H1 (cell line): ENCODE data around the gene CEP104. TPM values are rescaled to one million over a fixed set of nuclear protein-coding genes. Genes with fewer than 3 reads are reported as not detected.

Source experiments
- CTCF ChIA-PET: fragments of 300-600 bp; sonication (Branson Sonifier 250); formaldehyde crosslinking; loops from one replicate; lab custom pipeline; 2021; ENCODE audit not compliant: partially characterized antibody; lab: Charles Lee
- POLR2A ChIA-PET: fragments of 300-600 bp; sonication (Branson Sonifier 250); formaldehyde crosslinking; loops from one replicate; lab custom pipeline; 2021; ENCODE audit warnings: inconsistent platforms; ENCODE audit not compliant: partially characterized antibody; lab: Charles Lee
- DNase-seq, 2 experiments: peaks; one replicate each; pipeline versions ENCODE4 v3.0.0 to v3.0.0-alpha.2; 2010 to 2022; ENCODE audit warnings: low spot score in 2 of 2, low read depth in 1 of 2, mixed read lengths in 1 of 2
- FAIRE-seq: peaks from 2 replicates; lab custom pipeline; 2011; peaks lifted over from hg19 to GRCh38; lab: Jason Lieb, UNC
- H2AFZ ChIP-seq: 2 replicates; pipeline ENCODE4 v1.8.1; 2012; ENCODE audit warnings: low read length, inconsistent platforms
- H2AK5ac ChIP-seq: 2 replicates; pipeline ENCODE4 v1.6.1; 2013; ENCODE audit warnings: low read depth, low read length
- H2BK120ac ChIP-seq: replicated peaks from 2 replicates; pipeline ENCODE3; 2013; ENCODE audit warnings: low read depth, low read length, inconsistent platforms
- H2BK12ac ChIP-seq: 2 replicates; pipeline ENCODE4 v1.6.1; 2013; ENCODE audit warnings: low read depth, low read length
- H2BK15ac ChIP-seq: 2 replicates; pipeline ENCODE4 v1.6.1; 2013; ENCODE audit warnings: low read length
- H2BK20ac ChIP-seq: 2 replicates; pipeline ENCODE4 v1.6.1; 2013; ENCODE audit warnings: low read length
- H2BK5ac ChIP-seq: 2 replicates; pipeline ENCODE4 v1.6.1; 2013; ENCODE audit warnings: low read depth, low read length
- H3K14ac ChIP-seq: 2 replicates; pipeline ENCODE4 v1.6.1; 2013; ENCODE audit warnings: inconsistent platforms; ENCODE audit not compliant: insufficient read length
- H3K18ac ChIP-seq: 2 replicates; pipeline ENCODE4 v1.6.1; 2013; ENCODE audit warnings: low read length; ENCODE audit errors: extremely low read depth
- H3K23ac ChIP-seq: 2 replicates; pipeline ENCODE4 v1.6.1; 2013; ENCODE audit warnings: inconsistent platforms; ENCODE audit not compliant: insufficient read length
- H3K23me2 ChIP-seq: 2 replicates; pipeline ENCODE4 v1.6.1; 2013; ENCODE audit warnings: low read depth, low read length
- H3K27ac ChIP-seq: 2 replicates; pipeline ENCODE4 v1.6.1; 2011; ENCODE audit warnings: low read depth, low read length, inconsistent platforms
- H3K27me3 ChIP-seq, 4 experiments: replicated peaks in 1 of 4; 1 replicate in 1 of 4; 2 replicates in 3 of 4; pipeline versions ENCODE4 v1.6.1 to v1.8.1; 2011 to 2013; ENCODE audit warnings: low read length in 3 of 4, mild to moderate bottlenecking in 3 of 4, inconsistent platforms in 2 of 4, mixed read lengths in 2 of 4, moderate library complexity in 1 of 4; ENCODE audit not compliant: control insufficient read depth in 3 of 4, insufficient read depth in 3 of 4; ENCODE audit errors: extremely low read depth in 1 of 4
- H3K36me3 ChIP-seq, 4 experiments: 2 replicates each; pipeline versions ENCODE4 v1.6.1 to v1.8.1; 2011 to 2013; ENCODE audit warnings: mild to moderate bottlenecking in 4 of 4, low read length in 3 of 4, moderate library complexity in 2 of 4, control low read depth in 1 of 4, inconsistent platforms in 1 of 4; ENCODE audit not compliant: insufficient read depth in 4 of 4, control insufficient read depth in 2 of 4
- H3K4ac ChIP-seq: replicated peaks from 2 replicates; pipeline ENCODE3; 2013; ENCODE audit warnings: low read length, low read depth, mixed read lengths, inconsistent platforms; ENCODE audit not compliant: insufficient read length
- H3K4me1 ChIP-seq, 4 experiments: replicated peaks in 1 of 4; 1 replicate in 1 of 4; 2 replicates in 3 of 4; pipeline versions ENCODE4 v1.6.1 to v1.8.1; 2011 to 2013; ENCODE audit warnings: low read length in 3 of 4, inconsistent platforms in 2 of 4, mixed read lengths in 1 of 4; ENCODE audit not compliant: insufficient read depth in 4 of 4, control insufficient read depth in 3 of 4
- H3K4me2 ChIP-seq, 2 experiments: 2 replicates each; pipeline versions ENCODE4 v1.6.1 to v1.8.1; 2011 to 2013; ENCODE audit warnings: low read depth in 2 of 2, low read length in 2 of 2, control low read depth in 1 of 2, inconsistent platforms in 1 of 2, mild to moderate bottlenecking in 1 of 2; ENCODE audit not compliant: insufficient read depth in 1 of 2
- H3K4me3 ChIP-seq, 4 experiments: fragments of 200-600, 300-600 bp in 1 of 4; sonication (generic), shearing (Covaris generic), sonication (Bioruptor Twin) in 1 of 4; 2 replicates each; pipeline versions ENCODE4 v1.5.1 to v1.8.1; 2011 to 2016; ENCODE audit warnings: low read length in 4 of 4, low read depth in 3 of 4, control low read depth in 2 of 4, inconsistent platforms in 2 of 4, mild to moderate bottlenecking in 2 of 4, mixed read lengths in 1 of 4, moderate library complexity in 1 of 4; ENCODE audit not compliant: insufficient read depth in 2 of 4; ENCODE audit errors: extremely low read depth in 1 of 4
- H3K56ac ChIP-seq: replicated peaks from 2 replicates; pipeline ENCODE3; 2013; ENCODE audit warnings: low read depth, mild to moderate bottlenecking, mixed read lengths, low read length, inconsistent platforms; ENCODE audit not compliant: insufficient read length
- H3K79me1 ChIP-seq: 2 replicates; pipeline ENCODE4 v1.6.1; 2013; ENCODE audit warnings: low read depth, low read length, control low read depth
- H3K79me2 ChIP-seq, 2 experiments: 2 replicates each; pipeline versions ENCODE4 v1.6.1 to v1.8.1; 2012 to 2013; ENCODE audit warnings: low read length in 2 of 2, mild to moderate bottlenecking in 2 of 2, inconsistent platforms in 1 of 2; ENCODE audit not compliant: insufficient read depth in 2 of 2, control insufficient read depth in 1 of 2
- H3K9ac ChIP-seq, 4 experiments: replicated peaks in 1 of 4; 1 replicate in 1 of 4; 2 replicates in 3 of 4; pipeline versions ENCODE4 v1.6.1 to v1.8.1; 2011 to 2013; ENCODE audit warnings: low read depth in 3 of 4, low read length in 3 of 4, control low read depth in 2 of 4, mild to moderate bottlenecking in 2 of 4, moderate library complexity in 2 of 4, inconsistent platforms in 1 of 4; ENCODE audit errors: extremely low read depth in 1 of 4
- H3K9me3 ChIP-seq, 2 experiments: 2 replicates each; pipeline versions ENCODE4 v1.6.1 to v1.8.1; 2012 to 2013; ENCODE audit warnings: mild to moderate bottlenecking in 2 of 2, moderate library complexity in 2 of 2, control low read depth in 1 of 2, inconsistent platforms in 1 of 2, low read depth in 1 of 2, low read length in 1 of 2, mixed read lengths in 1 of 2; ENCODE audit not compliant: insufficient read depth in 2 of 2
- H4K20me1 ChIP-seq, 2 experiments: replicated peaks in 1 of 2; 2 replicates each; pipeline versions ENCODE3 to v1.8.1; 2011 to 2013; ENCODE audit warnings: inconsistent platforms in 2 of 2, low read length in 2 of 2, mild to moderate bottlenecking in 1 of 2; ENCODE audit not compliant: insufficient read depth in 2 of 2, control insufficient read depth in 1 of 2
- H4K5ac ChIP-seq: 2 replicates; pipeline ENCODE4 v1.6.1; 2013; ENCODE audit warnings: low read length, low read depth, mixed read lengths, inconsistent platforms; ENCODE audit not compliant: insufficient read length
- H4K8ac ChIP-seq: 2 replicates; pipeline ENCODE4 v1.8.0; 2013; ENCODE audit warnings: mild to moderate bottlenecking, moderate library complexity, low read length, inconsistent platforms; ENCODE audit not compliant: insufficient read depth; ENCODE audit errors: extremely low read depth
- H4K91ac ChIP-seq: replicated peaks from 2 replicates; pipeline ENCODE3; 2013; ENCODE audit warnings: low read length, mixed read lengths, inconsistent platforms; ENCODE audit not compliant: insufficient read length
- E2F6 ChIP-seq: IDR thresholded peaks from 2 replicates; pipeline ENCODE4 v1.6.1; 2012; ENCODE audit warnings: inconsistent platforms
- GABPA ChIP-seq: IDR thresholded peaks from 2 replicates; pipeline ENCODE4 v1.6.1; 2011; ENCODE audit warnings: mild to moderate bottlenecking, low read length, moderate library complexity, borderline replicate concordance; ENCODE audit not compliant: insufficient read depth
- RAD21 ChIP-seq, 2 experiments: IDR thresholded peaks in 1 of 2; conservative IDR thresholded peaks in 1 of 2; 2 replicates each; pipeline ENCODE4 v1.6.1; 2011; ENCODE audit warnings: low read depth in 2 of 2, low read length in 2 of 2, improper control_type of control experiment in 1 of 2, inconsistent platforms in 1 of 2, mild to moderate bottlenecking in 1 of 2, moderate library complexity in 1 of 2
- TCF12 ChIP-seq: IDR thresholded peaks from 2 replicates; pipeline ENCODE4 v1.6.1; 2011; ENCODE audit warnings: low read depth, mild to moderate bottlenecking, low read length
- USF2 ChIP-seq: IDR thresholded peaks from 2 replicates; pipeline ENCODE4 v1.6.1; 2011; ENCODE audit warnings: low read length, improper control_type of control experiment
- WGBS, 2 experiments: shearing (Covaris generic) in 1 of 2; methylation state at CpG; one replicate each; pipeline versions ENCODE4 v1.1.6 to v1.1.7; 2013 to 2015; ENCODE audit warnings: low lambda C conversion rate in 2 of 2, mixed read lengths in 2 of 2, inconsistent platforms in 1 of 2, low coverage in 1 of 2, missing lambda C conversion rate in 1 of 2; ENCODE audit not compliant: insufficient replicate concordance in 2 of 2, insufficient coverage in 1 of 2, insufficient read length in 1 of 2; ENCODE audit errors: extremely low coverage in 1 of 2, missing lambda C conversion rate in 1 of 2; 5-methylcytosine and 5-hydroxymethylcytosine counted together
- polyA plus RNA-seq, 7 experiments: library from polyadenylated mRNA; depleted of rRNA in 3 of 7; stranded (reverse) in 5 of 7; unstranded in 2 of 7; fragments of >200 nt in 5 of 7; fragments of 200-250 nt in 2 of 7; gene quantifications; 1 replicate in 5 of 7; 2 replicates in 1 of 7; 4 replicates in 1 of 7; pipeline versions ENCODE4 v1.2.1 to v1.2.3, GENCODE V29; 2011 to 2013; ENCODE audit warnings: missing spikeins in 2 of 7, mixed read lengths in 2 of 7
- total RNA-seq: library from RNA; stranded (reverse); fragmentation: NEBNext Ultra II Directional; extraction: Animal tissue kit (Norgen Biotek cat#: 25700); gene quantifications from 2 replicates; pipeline ENCODE4 v1.2.1, GENCODE V29; 2021

Gene CEP104
- total and polyA plus RNA-seq, 2 of the 8 experiments (the other 6 are each of a cell fraction or from before 2014, with no cell fraction given): 8.0 to 43.9 TPM

DNA sequence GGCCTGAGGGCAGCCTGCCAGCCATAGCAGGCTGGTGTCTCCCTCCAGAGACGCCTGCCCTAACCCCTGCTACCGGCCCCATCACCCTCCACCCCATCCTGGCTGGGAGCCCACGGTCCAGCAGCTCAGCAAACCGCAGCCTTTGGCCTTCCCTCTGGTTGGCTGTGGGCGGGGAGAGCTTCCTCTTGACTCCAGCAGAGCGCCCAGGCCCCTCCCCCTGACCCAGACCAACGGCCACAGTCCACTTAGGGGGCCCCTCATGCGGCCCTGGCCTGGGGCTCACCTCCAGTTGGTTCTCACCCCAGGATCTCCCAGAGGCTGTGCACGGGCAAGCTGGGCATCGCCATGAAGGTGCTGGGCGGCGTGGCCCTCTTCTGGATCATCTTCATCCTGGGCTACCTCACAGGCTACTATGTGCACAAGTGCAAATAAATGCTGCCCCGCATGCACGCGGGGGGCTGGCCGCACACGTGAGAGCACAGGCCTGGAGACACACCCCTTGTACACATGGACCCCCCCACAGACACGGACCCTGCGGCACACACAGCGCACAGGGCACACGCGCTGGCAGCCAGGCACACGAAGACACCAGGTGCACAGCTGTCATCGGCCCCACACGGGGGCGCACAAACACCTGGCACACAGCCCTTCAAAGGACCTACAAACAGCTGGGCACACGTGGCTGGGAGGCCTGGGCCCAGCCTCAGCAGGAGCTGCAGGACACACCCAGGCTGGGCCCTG lies 81.4 kb downstream of the CEP104 start:
- Histone ChIP-seq H3K4me1 (peaks cover 0 to 35% (median 13%) of the 10 kb centered on the region in 4 experiments; a peak in 6 of 7 replicates), H2BK15ac (0 out of 2 replicates have a peak overlapping the region, but pooled peaks have one; percentile 29), H2BK5ac (no peak overlapping the region), H2BK12ac (no peak overlapping the region), H4K91ac (peak overlapping the region; percentile 65), H3K9ac (no peak overlapping the region), H4K8ac (peak overlapping the region; percentile 29; the same call in 1 of the 2 replicates), H3K4ac (no peak overlapping the region), H2BK120ac (no peak overlapping the region), H2BK20ac (no peak overlapping the region), H3K79me2 (no peaks in the 10 kb centered on the region), H3K27me3 (no peaks in the 10 kb centered on the region; a peak in 1 of 7 replicates), H3K23me2 (peaks cover 11% of the 10 kb centered on the region; the same call in 1 of the 2 replicates), H3K9me3 (no peaks in the 10 kb centered on the region), H3K4me3 (peak overlapping the region in 1 of 4 experiments; percentile 29; a peak in 1 of 8 replicates), H4K5ac (no peak overlapping the region), H3K4me2 (peak overlapping the region in 1 of 2 experiments; percentile 24; a peak in 1 of 4 replicates), H3K36me3 (peaks cover 3 to 12% (median 11%) of the 10 kb centered on the region in 4 experiments; a peak in 5 of 8 replicates), H3K18ac (no peak overlapping the region), H2AFZ (no peak overlapping the region), H2AK5ac (no peak overlapping the region), H3K23ac (no peak overlapping the region), H3K14ac (no peak overlapping the region), H4K20me1 (peaks cover 6 to 21% of the 10 kb centered on the region in 2 experiments), H3K27ac (no peak overlapping the region), H3K56ac (no peak overlapping the region), H3K79me1 (no peaks in the 10 kb centered on the region; the same call in 1 of the 2 replicates)
- no peak for FAIRE-seq
- CTCF ChIA-PET: interaction anchor here (0.6 to 3.4 kb wide), 27 partner anchors 9 to 1190 kb away, joined by 3 to 24 read pairs (median 4); partner anchors contain the start of gene LRRC47
- 55% methylated on average over 26 of the region's 27 CpGs; no CpG with 5 or more reads in 1 of the 2 experiments for WGBS, 2 experiments
- DNase-seq: peak in 1 of 2 experiments; percentile 62
- POLR2A ChIA-PET: interaction anchor here (0.9 to 5.8 kb wide), 7 partner anchors 8 to 125 kb away, joined by 3 to 84 read pairs (median 4); partner anchors contain the start of gene C1orf174
- peak; percentile 91 for TF ChIP-seq TCF12
- TF ChIP-seq E2F6: peak; percentile 65
- peak; percentile 62 to 79 for TF ChIP-seq RAD21 (IDR thresholded peaks at IDR 0.05 in 1 of 2, conservative IDR thresholded peaks at IDR 0.05 in 1 of 2; ENCODE audit: low read depth in 2 of 2, low read length in 2 of 2)
- peak; percentile 33; the same call in 1 of the 2 replicates for TF ChIP-seq GABPA
- TF ChIP-seq USF2: 0 out of 2 replicates have a peak, but pooled peaks have one; percentile 7
